Measurements from ENCODE around the gene FCSK.

The FCSK gene

DNA sequence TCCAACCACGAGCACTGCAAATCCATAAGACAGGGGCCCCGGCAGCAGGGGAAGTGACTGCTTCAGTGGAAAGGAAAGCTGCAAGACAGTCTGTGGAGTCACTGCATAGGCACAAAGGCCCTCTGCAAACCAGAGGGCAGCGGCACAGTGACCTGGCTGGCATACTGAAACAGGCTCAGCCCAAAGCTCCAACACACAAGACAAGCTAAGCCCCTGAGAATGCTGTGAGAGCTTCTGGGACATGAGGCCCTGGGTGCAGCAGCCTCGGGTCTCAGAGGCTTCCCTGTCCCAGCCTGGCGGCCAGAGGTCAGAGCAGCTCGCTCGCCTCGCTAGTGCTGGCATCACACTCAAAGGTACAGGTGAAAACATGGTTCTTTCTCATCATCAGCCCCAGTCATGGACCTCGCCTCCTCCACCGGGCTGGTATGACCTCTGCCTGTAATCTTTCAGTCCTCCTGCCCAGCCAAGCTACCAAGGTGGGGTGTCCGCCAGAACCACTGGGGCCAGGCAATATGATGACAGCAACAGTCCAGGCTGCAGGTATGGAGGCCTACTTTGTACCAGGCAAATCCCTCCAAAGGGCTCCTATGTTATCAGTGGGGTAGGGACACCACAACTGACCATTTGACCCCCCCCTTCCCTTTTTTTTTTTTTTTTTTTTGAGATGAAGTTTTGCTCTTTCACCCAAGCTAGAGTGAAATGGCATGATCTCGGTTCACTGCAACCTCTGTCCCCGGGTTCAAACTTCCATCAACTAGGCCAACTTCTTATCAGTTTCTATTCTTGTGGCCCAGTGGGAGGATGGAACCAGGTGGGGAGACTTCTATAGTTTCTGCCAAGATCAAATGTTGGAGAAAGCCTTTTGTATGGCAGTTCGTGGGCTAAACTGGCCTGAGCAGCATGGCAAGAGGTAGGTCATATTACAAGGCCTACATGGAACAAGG, 34.7 kb upstream of the FCSK start:
- peaks cover 46% of the 10 kb centered on the region for H3K4me1 ChIP-seq
- H3K9ac ChIP-seq: no peak overlapping the region
- no peak overlapping the region for H2AFZ ChIP-seq
- no peak overlapping the region for H3K4me3 ChIP-seq (ENCODE audit: low read depth, low read length)
- H3K4me2 ChIP-seq (ENCODE audit: low read length): no peak overlapping the region
- H3K36me3 ChIP-seq (ENCODE audit: control insufficient read depth, insufficient read depth, low read length): no peaks in the 10 kb centered on the region
- no peaks in the 10 kb centered on the region for H3K27me3 ChIP-seq (ENCODE audit: control insufficient read depth, insufficient read depth, low read length)
- H3K79me2 ChIP-seq: peaks cover 87% of the 10 kb centered on the region
- no peak for TF ChIP-seq CTCF (IDR thresholded peaks at IDR 0.05)
- no peak overlapping the region for H3K27ac ChIP-seq
- no peaks in the 10 kb centered on the region for H3K9me3 ChIP-seq (ENCODE audit: control insufficient read depth, low read length)

DNA sequence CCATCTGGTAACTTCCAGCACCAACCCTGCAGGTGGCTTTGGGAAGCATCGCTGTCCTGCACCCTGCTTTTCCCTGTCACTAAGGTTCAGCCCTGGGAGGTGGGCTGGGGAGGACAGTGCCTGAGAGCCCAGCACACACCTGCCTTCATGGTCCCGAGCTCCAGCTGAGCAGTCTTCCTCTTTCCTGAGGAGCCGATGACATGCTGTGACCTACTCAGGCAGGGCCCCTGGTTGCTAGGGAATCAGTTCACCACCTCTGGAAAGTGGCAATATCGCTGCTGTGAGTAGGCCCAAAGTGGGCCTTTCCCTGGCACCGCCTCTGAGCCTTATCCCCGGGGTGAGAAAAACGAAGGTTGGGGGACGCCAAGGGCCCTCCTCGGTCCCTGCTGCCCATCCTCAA, 33.4 kb upstream of the FCSK start:
- Histone ChIP-seq H3K4me1 (peaks cover 50% of the 10 kb centered on the region), H3K4me2 (ENCODE audit: low read length) (no peak overlapping the region), H3K27ac (no peak overlapping the region), H3K79me2 (peaks cover 93% of the 10 kb centered on the region), H3K36me3 (ENCODE audit: control insufficient read depth, insufficient read depth, low read length) (no peaks in the 10 kb centered on the region), H3K27me3 (ENCODE audit: control insufficient read depth, insufficient read depth, low read length) (no peaks in the 10 kb centered on the region), H2AFZ (no peak overlapping the region), H3K9ac (no peak overlapping the region), H3K4me3 (ENCODE audit: low read depth, low read length) (no peak overlapping the region), H3K9me3 (ENCODE audit: control insufficient read depth, low read length) (no peaks in the 10 kb centered on the region)
- TF ChIP-seq CTCF (IDR thresholded peaks at IDR 0.05): no peak

DNA sequence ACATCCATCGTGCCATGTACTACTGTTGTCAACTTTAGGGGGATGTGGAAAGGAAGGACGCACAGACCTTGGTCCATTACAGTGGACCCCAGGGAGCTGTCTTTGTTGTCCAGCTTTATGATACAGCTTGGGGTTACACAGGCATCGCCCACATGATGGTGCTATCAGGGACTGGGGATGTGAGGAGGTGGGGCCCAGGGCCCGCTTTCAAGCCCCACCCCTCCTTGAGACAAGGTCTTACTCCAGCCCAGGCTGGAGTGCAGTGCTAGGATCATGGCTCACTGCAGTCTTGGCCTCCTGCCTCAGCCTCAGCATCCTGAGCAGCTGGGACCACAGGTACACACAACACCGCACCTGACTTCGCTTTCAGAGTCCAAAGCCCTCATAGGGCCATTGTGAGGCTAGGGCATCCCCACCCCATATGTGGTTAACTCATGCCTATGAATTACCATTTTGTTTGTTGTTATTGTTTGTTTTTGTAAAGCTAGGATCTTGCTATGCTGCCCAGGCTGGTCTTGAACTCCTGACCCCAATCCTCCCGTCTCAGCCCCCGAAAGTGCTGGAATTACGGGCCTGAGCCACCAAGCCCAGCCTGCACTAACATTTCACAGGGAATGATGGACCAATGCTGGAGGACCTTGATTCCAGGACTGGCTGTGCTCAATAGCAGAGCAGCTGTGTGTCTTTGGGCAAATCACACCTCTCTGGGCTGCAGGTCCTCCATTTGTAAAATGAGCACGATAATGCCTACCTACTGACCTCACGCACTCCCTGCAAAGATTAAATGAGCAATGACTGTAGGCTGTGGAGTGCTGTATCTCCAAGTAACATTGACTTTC, 32.7 kb upstream of the FCSK start:
- H3K4me2 ChIP-seq (ENCODE audit: low read length): no peak overlapping the region
- H3K36me3 ChIP-seq (ENCODE audit: control insufficient read depth, insufficient read depth, low read length): no peaks in the 10 kb centered on the region
- no peak overlapping the region for H3K27ac ChIP-seq
- H3K27me3 ChIP-seq (ENCODE audit: control insufficient read depth, insufficient read depth, low read length): no peaks in the 10 kb centered on the region
- no peak overlapping the region for H3K9ac ChIP-seq
- H3K9me3 ChIP-seq (ENCODE audit: control insufficient read depth, low read length): no peaks in the 10 kb centered on the region
- no peak overlapping the region for H3K4me3 ChIP-seq (ENCODE audit: low read depth, low read length)
- no peak for TF ChIP-seq CTCF (IDR thresholded peaks at IDR 0.05)
- H3K4me1 ChIP-seq: peaks cover 50% of the 10 kb centered on the region
- peaks cover 95% of the 10 kb centered on the region for H3K79me2 ChIP-seq
- no peak overlapping the region for H2AFZ ChIP-seq

GRCh38 chr16:70422543-70422942, 31.9 kb upstream of the FCSK start:
- no peak overlapping the region for H3K9ac ChIP-seq
- no peak overlapping the region for H3K27ac ChIP-seq
- H2AFZ ChIP-seq: no peak overlapping the region
- H3K4me1 ChIP-seq: peaks cover 50% of the 10 kb centered on the region
- H3K4me2 ChIP-seq (ENCODE audit: low read length): no peak overlapping the region
- H3K79me2 ChIP-seq: peaks cover 86% of the 10 kb centered on the region
- no peaks in the 10 kb centered on the region for H3K9me3 ChIP-seq (ENCODE audit: control insufficient read depth, low read length)
- no peak overlapping the region for H3K4me3 ChIP-seq (ENCODE audit: low read depth, low read length)
- no peaks in the 10 kb centered on the region for H3K27me3 ChIP-seq (ENCODE audit: control insufficient read depth, insufficient read depth, low read length)
- TF ChIP-seq CTCF (IDR thresholded peaks at IDR 0.05): no peak
- H3K36me3 ChIP-seq (ENCODE audit: control insufficient read depth, insufficient read depth, low read length): no peaks in the 10 kb centered on the region
